ENCODE data around the gene TLCD3A. TPM values are rescaled to one million over a fixed set of nuclear protein-coding genes. Genes with fewer than 3 reads are reported as not detected.

The TLCD3A gene
- polyA plus RNA-seq, 1 of the 3 experiments (the other 2 are of a cell fraction) = 31.7 TPM

GRCh38 chr17:778096-778495 is 45.7 kb downstream of the TLCD3A start:
- no peak overlapping the region for H3K4me3 ChIP-seq (ENCODE audit: low read depth in 2 of 2, low read length in 1 of 2)
- no peak overlapping the region for H2AFZ ChIP-seq (ENCODE audit: low read depth)
- H4K20me1 ChIP-seq (ENCODE audit: insufficient read depth) = no peaks in the 10 kb centered on the region
- H3K27me3 ChIP-seq (ENCODE audit: insufficient read depth) = no peaks in the 10 kb centered on the region
- no peaks in the 10 kb centered on the region for H3K9me3 ChIP-seq
- H3K27ac ChIP-seq (ENCODE audit: low read depth in 2 of 2, low read length in 1 of 2) = no peak overlapping the region
- peaks cover 2 to 11% of the 10 kb centered on the region in 2 experiments; a peak in 3 of 4 replicates for H3K4me1 ChIP-seq (ENCODE audit: control insufficient read depth in 1 of 2, insufficient read depth in 2 of 2, low read depth in 1 of 2, low read length in 1 of 2)
- peaks cover 16 to 47% of the 10 kb centered on the region in 2 experiments for H3K36me3 ChIP-seq (replicated peaks in 1 of 2; ENCODE audit: control insufficient read depth in 1 of 2, insufficient read depth in 2 of 2, low read length in 1 of 2)
- WGBS (ENCODE audit: low lambda C conversion rate) = 92% methylated on average over 11 of the region's 11 CpGs
- H3F3A ChIP-seq (replicated peaks; ENCODE audit: insufficient read depth) = peaks cover 3% of the 10 kb centered on the region
- H3K79me2 ChIP-seq (ENCODE audit: insufficient read depth) = peaks cover 43% of the 10 kb centered on the region
- no peak for TF ChIP-seq FOXM1 (IDR thresholded peaks at IDR 0.05; ENCODE audit: low read depth)
- TF ChIP-seq USF1 (IDR thresholded peaks at IDR 0.05; ENCODE audit: borderline replicate concordance, low read depth) = no peak
- TF ChIP-seq RAD21 (IDR thresholded peaks at IDR 0.05; ENCODE audit: low read length) = no peak
- TF ChIP-seq REST (IDR thresholded peaks at IDR 0.05; ENCODE audit: low read depth, low read length) = no peak
- TF ChIP-seq PBX3 (IDR thresholded peaks at IDR 0.05) = no peak
- TF ChIP-seq SIN3A (IDR thresholded peaks at IDR 0.05; ENCODE audit: borderline replicate concordance, low read depth, low read length) = no peak
- no peak for TF ChIP-seq TCF12 (IDR thresholded peaks at IDR 0.05)
- no peak for TF ChIP-seq MAX (IDR thresholded peaks at IDR 0.05; ENCODE audit: low read depth)
- TF ChIP-seq POLR2AphosphoS5 (IDR thresholded peaks at IDR 0.05; ENCODE audit: low read depth, low read length) = no peak
- no peak for TF ChIP-seq USF2 (IDR thresholded peaks at IDR 0.05; ENCODE audit: borderline replicate concordance, low read depth, low read length)
- no peak for TF ChIP-seq GABPA (IDR thresholded peaks at IDR 0.05; ENCODE audit: low read depth)
- no peak for TF ChIP-seq ZBTB33 (IDR thresholded peaks at IDR 0.05; ENCODE audit: borderline replicate concordance, low read depth)
- no peak for TF ChIP-seq NRF1 (IDR thresholded peaks at IDR 0.05; ENCODE audit: low read depth, low read length)
- no peak for TF ChIP-seq CTCF (IDR thresholded peaks at IDR 0.05)
- TF ChIP-seq CHD2 (IDR thresholded peaks at IDR 0.05; ENCODE audit: low read length, partially characterized antibody) = no peak
- TF ChIP-seq JUND (IDR thresholded peaks at IDR 0.05) = no peak
- TF ChIP-seq MXI1 (IDR thresholded peaks at IDR 0.05; ENCODE audit: low read depth, low read length) = no peak
- POLR2A ChIA-PET = no interaction called here
- H3K9me2 ChIP-seq = no peaks in the 10 kb centered on the region
- DNase-seq = no peak
- H3K9ac ChIP-seq = no peak overlapping the region
- CTCF ChIA-PET = interaction anchor here (0.8 to 2.2 kb wide), 3 partner anchors 17 to 219 kb away, joined by 3 to 6 read pairs (median 6); partner anchors contain the start of gene TIMM22
- H3K4me2 ChIP-seq = no peak overlapping the region
